GM10266 (cell line): ENCODE results near the gene ARHGEF19.
"Not testable (repeated sequence)": the region's sequence is repeated elsewhere in the genome, so short reads cannot be mapped to it uniquely, and the experiment has no call there.

ENCODE experiments used
- DNase-seq: peaks from one replicate; pipeline ENCODE4 v3.0.0; 2012; ENCODE audit errors: extremely low spot score
- CTCF ChIP-seq: IDR thresholded peaks from 2 replicates; pipeline ENCODE4 v1.5.1; 2012; ENCODE audit warnings: mild to moderate bottlenecking, low read depth; ENCODE audit not compliant: control insufficient read depth, insufficient read depth; ENCODE audit errors: missing control alignments

ARHGEF19 gene

DNA sequence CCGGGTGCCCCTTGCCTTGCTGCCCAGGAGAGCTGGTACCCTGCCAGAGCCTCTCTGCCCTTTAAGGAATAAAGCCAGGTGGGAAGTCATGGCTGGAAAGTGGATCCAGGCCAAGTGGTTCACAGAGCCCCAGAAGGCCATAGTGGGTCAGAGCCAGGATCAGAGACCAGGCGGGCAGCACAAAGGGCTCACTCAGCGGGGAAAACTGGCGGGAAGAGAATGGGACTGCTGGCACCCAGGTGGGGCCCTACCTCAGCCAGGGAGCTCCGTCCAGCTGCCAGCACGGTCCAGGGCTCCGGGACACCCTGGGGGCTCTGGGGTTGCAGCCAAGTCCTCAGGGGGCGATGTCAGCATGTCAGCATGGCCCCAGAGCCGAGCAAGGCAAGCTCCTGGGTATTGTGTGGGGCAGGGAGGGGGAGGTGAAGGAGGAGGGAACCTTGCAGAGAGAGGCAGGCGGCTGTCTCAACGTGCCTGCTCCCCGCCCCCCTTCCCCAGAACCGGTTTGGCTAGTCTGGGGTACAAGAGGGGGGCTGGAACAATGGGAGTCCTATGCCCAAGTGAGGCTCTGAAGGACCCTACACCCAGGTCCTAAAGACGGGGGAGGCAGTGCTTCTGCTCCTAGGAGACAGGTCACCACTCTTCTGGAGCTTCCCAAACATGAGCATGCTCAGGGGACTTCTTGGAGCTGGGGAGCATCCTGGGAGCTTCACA lies at the start of gene ARHGEF19:
Gene ARHGEF19 (minus strand): TSS at position 402 of the 711 bp plus-strand sequence. CDS start 3,598 bp downstream, outside the sequence.
- no peak for DNase-seq
- TF ChIP-seq CTCF = no peak

- TF ChIP-seq CTCF = no peak
- DNase-seq = no peak
Observed at GRCh38 chr1:16262067-16262466, 49.6 kb upstream of the ARHGEF19 start.

- DNase-seq = no peak
- TF ChIP-seq CTCF = no peak
Observed at GRCh38 chr1:16260814-16261213, 48.4 kb upstream of the ARHGEF19 start.

GRCh38 chr1:16258591-16259135 lies 46.2 kb upstream of the ARHGEF19 start:
- TF ChIP-seq CTCF = no peak
- DNase-seq = no peak

DNA sequence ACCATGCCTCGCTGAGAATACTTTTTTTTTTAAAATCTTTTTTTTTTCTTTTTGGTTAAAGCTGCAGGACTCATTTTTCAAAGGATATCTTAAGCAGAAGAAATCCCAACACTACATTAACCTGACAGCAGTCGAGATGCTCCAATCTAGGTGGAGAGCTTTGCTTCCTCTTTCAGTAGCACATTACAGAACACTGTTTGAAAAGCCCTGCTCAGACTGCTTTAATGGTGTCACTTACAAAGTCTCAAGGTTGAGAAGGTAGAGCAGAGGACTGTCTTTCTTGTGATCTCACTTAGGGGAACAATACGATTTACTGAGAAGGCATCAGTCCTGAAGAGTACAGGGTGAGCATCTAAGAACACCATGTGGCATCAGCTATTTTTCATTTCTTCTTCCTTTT lies 45.5 kb upstream of the ARHGEF19 start:
- TF ChIP-seq CTCF = no peak
- no peak for DNase-seq

DNA sequence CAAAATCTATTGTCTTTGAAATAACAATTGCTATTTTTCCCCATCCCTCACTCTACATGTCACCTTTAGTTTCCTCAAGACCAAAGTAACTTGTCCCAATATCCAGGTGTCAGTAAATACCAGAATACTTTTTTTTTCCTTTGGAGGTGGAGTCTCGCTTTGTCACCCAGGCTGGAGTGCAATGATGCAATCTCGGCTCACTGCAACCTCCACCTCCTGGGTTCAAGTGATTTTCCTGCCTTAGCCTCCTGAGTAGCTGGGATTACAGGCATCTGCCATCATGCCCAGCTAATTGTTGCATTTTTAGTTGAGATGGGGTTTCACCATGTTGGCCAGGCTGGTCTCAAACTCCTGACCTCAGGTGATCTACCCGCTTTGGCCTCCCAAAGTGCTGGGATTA lies 45.1 kb upstream of the ARHGEF19 start:
- DNase-seq = not testable (repeated sequence)

DNA sequence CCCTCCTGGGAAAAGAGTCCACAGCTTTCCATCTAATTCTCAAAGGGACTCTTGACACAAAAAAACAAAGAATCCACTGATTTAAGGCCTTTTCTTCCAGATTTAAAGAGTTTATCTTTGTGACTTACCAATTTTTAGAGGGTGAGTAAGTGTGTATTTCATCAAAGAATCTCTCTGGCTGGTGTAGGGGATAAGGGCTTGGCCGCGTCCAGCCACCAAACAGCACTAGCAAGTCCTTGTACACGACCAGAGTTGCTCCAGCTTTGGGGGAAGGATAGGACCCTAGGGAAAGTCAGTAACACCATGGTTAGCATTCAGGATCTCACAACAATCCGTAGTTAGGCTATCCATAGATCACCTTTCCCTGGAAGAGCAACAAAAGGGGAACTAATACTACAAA lies 44.0 kb upstream of the ARHGEF19 start:
- DNase-seq = no peak
- TF ChIP-seq CTCF = no peak
